Limb (tissue), 2 donors: ENCODE results near the gene HIVEP2.

Experiments
- DNase-seq, 2 donors: peaks; one replicate each; pipeline ENCODE4 v3.0.0-alpha.2; 2016; ENCODE audit errors: extremely low spot score in 2 of 2

HIVEP2 gene

GRCh38 chr6:142708651-142709050 is 236.3 kb downstream of the HIVEP2 start:
- DNase-seq: no peak

- no peak for DNase-seq
These were observed 237.7 kb downstream of the HIVEP2 start for GRCh38 chr6:142707255-142707654.

DNA sequence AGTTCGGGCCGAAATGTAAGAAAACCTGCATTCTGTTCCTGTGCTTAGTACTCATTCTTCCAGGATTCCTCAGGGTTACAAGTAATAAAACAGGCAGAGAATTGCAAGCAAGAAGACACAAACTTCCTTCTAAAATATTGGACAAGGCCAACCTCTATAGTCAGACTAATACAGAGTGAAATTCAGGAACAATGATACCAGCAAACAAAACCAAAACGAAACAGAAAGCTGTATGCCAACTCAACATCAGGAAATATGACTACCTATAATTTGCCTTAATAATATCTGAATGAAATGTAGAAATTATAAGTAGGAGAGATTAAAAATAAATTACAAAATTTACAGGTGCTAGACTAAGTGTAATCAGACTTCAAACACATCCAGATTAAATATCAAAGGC is 238.8 kb downstream of the HIVEP2 start:
- no peak for DNase-seq

GRCh38 chr6:142705054-142705453 is 239.9 kb downstream of the HIVEP2 start:
- no peak for DNase-seq

- DNase-seq: no peak
These were observed 242.2 kb downstream of the HIVEP2 start for GRCh38 chr6:142702501-142703460.
